Activated T-cell treated with anti-CD3 and anti-CD28 coated beads for 48 hours (primary cell): ENCODE results near the gene PXMP4.

Experiments
- DNase-seq: peaks from one replicate; pipeline ENCODE4 v3.0.0-alpha.2; 2020; ENCODE audit warnings: low read depth

Gene PXMP4

DNA sequence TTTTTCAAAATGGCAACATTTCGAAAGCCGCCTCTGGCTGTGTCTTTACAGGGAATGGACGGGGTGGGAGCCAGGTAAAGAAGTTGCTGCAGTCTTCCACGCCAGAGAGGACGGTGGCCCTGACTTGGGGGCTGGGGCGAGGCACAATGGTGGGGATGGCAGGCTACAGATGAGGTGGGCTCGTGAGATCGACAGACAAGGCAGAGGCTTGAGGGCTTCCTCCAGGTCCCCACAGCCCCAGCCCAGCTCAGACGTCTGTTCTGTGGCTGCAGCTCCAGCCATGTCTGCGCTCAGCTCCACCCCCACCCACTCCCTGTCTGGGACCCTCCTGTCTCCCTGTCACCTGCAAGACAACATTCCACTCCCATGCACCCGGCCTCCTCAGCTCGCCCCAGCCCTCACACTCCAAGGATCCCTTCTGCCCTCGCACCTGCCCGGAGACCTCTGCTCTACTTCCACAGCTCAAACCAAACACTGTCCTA is 65.4 kb downstream of the PXMP4 start:
- DNase-seq: no peak

DNA sequence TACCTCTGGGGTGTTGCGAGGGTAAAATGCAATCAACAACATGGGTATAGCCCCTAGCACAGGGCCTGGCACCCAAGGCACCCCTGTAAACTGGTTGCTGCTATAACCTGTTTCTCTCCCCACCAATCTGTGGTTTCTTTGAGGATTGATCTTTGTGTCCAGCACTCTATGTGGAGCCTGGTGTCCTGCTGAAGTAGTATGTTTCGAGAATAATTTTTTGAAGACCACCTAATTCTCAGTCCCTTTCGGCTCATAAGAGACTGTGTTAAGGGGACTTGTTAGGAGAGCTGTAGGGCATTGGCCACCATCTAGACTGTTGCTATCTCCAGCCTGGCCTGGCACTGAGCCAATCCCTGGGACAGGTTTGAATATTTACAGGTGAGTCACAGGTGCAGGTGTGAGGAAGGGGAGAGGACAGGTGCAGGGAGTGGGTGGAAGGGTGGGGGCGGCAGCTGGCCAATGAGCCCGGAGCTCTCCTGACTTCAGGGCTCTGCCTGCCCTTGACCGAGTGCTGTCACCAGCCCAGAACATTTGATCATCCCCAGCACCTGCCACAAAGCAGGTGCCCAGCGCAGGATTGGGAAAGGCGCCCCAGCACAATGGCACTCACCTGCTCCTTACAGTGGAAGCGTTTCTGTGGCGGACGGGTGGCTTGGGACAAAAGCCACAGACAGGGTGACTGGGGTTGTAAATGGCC is 66.1 kb downstream of the PXMP4 start:
- no peak for DNase-seq

DNA sequence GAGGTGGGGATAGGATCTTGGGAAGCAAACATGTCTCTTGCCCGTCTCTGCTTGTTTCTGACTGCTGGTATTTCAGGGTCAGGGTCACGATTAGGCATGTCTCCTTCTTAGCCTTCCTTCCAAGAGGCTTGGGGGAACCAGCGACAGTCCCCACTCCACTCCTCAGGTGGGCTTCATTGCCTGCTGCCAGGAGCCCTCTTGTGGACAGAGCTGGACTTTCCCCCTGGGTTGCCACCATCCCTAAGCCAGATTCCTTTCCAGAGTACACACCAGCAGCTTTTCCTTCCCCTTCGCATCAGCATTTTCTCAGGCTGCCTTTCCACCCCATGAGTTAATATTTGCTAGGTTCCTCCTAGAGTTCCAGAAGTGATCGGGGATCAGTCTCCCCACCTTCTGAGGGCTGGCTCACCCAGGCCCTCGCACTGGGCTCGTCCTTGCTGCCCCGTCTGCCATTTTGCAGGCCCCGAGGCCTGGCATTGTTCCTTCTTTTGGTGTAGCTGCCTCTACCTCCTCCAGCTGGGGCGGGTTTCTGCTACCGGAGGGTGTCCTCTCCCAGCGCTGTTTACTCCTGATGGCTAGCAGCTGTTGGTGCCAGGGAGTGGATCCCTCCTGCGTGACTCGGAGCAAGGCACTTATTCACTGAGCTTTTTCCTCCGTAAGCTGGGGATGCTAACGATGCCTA is 66.8 kb downstream of the PXMP4 start:
- no peak for DNase-seq
